ENCODE results near the gene ALDH9A1.

- TF ChIP-seq CTCF (IDR thresholded peaks at IDR 0.05) (no peak), POLR2AphosphoS5 (IDR thresholded peaks at IDR 0.05) (no peak), POLR2A (IDR thresholded peaks at IDR 0.05) (no peak)
These were observed 11.4 kb downstream of the ALDH9A1 start for GRCh38 chr1:165686971-165687433.

All from breast epithelium (tissue), 3 donors.